Measurements from ENCODE around the gene RASSF5.

Gene RASSF5

DNA sequence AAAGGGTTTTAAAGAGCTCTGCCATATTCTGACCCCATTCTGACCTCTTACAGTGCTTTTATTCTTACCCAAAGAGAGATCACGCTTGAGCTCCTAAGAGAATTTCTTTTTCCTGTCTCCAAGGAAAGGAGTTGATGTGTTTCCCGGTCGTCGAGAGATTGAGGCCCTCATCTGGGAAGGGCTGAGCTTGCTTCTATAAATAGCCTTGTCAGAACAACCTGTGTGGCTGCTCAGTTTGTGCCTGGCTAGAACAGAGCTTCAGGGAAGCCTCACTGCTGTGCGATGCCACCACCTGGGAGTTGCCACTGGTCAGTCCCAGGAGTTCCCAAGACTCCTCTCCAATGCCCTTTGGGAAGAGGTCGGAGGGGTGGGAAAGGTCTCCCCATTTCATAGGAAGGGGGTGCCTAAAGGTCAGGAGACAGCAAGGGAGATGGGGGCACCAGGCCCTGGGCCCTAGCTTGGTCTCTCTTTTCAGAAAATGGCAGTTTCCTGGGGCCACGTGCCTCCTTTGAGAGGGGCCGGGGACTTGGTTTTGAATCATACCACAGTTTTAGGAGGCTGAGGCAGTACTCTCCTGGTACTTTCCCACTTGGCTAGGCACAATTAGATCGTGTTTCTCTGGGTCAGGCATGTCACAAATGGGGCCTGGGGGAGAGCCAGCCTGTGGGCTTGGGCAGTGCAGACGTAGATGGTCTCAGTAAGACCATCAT lies 52.8 kb downstream of the RASSF5 start:
- Histone ChIP-seq H3K4me1 (no peaks in the 10 kb centered on the region), H3K9me3 (no peaks in the 10 kb centered on the region), H3K27me3 (peaks cover 6% of the 10 kb centered on the region), H3K36me3 (no peaks in the 10 kb centered on the region), H3K4me3 (ENCODE audit: low read depth, low read length) (no peak overlapping the region)
- no peak for DNase-seq
- TF ChIP-seq, protein P1, sequence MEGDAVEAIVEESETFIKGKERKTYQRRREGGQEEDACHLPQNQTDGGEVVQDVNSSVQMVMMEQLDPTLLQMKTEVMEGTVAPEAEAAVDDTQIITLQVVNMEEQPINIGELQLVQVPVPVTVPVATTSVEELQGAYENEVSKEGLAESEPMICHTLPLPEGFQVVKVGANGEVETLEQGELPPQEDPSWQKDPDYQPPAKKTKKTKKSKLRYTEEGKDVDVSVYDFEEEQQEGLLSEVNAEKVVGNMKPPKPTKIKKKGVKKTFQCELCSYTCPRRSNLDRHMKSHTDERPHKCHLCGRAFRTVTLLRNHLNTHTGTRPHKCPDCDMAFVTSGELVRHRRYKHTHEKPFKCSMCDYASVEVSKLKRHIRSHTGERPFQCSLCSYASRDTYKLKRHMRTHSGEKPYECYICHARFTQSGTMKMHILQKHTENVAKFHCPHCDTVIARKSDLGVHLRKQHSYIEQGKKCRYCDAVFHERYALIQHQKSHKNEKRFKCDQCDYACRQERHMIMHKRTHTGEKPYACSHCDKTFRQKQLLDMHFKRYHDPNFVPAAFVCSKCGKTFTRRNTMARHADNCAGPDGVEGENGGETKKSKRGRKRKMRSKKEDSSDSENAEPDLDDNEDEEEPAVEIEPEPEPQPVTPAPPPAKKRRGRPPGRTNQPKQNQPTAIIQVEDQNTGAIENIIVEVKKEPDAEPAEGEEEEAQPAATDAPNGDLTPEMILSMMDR (IDR thresholded peaks at IDR 0.05; ENCODE audit: low read depth, low read length): no peak

DNA sequence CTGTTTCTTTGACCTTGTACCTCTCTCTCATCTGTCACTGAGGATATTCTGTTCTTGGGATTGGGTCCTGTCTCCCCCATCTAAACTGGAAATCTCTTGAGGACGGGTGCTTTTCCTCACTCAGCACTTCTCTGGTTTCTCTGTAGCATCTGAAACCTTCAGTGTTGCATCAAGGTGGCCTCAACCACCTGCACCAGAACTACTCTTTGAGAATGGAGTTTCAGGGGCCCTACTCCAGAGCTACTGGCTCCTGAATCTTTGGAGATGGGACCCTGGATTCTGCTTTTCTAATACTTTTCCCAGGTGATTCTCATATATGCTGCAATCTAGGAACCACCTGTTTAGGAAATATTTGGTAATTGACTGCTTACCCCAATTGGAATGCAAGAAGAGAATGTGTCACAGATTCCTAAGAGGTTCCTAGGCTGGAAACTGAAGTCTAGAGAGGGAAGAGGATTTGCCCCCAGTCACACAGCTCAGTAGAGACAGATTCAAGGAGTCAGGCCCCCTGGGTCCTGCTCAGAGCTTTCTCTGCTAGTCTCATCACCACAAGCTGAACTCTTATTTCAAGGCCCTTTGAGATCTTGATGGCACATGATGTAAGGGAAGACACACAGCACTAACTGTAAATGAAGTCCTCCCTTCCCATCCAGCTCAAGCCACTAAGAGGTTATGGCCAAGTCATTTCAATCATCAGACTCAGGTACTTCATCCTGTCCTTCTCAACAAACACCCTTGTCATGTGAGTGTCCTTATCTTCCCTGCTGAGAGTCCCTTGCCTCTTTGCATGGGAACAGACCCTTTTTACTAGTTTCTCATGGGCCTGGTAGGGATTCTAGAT lies 56.3 kb downstream of the RASSF5 start:
- Histone ChIP-seq H3K4me3 (ENCODE audit: low read depth, low read length) (no peak overlapping the region), H3K4me1 (no peaks in the 10 kb centered on the region), H3K9me3 (no peaks in the 10 kb centered on the region), H3K36me3 (no peaks in the 10 kb centered on the region), H3K27me3 (no peaks in the 10 kb centered on the region)
- TF ChIP-seq, protein P1 (IDR thresholded peaks at IDR 0.05; ENCODE audit: low read depth, low read length): no peak
- no peak for DNase-seq

DNA sequence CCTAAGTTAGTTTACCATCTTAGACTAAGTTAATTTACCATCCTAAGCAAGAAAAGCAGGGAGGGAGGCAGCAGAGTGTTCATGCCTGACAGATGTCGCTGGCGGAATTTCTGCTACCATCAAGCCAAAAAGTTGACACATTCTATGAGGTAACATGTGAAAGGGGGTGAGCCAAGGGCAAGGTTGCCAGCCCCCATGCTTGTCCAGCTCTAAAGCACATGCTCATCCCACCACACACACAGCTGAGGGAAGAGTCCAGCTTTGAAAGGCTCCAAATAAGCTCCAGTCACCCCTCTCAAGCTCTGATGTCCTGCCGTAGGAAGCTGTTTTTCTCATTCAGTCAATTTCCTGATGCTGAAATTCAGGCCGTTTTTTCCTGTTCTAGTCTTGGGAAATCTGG lies 58.7 kb downstream of the RASSF5 start:
- Histone ChIP-seq H3K4me1 (no peaks in the 10 kb centered on the region), H3K9me3 (no peaks in the 10 kb centered on the region), H3K36me3 (no peaks in the 10 kb centered on the region), H3K27me3 (no peaks in the 10 kb centered on the region), H3K4me3 (ENCODE audit: low read depth, low read length) (no peak overlapping the region)
- TF ChIP-seq, protein P1 (IDR thresholded peaks at IDR 0.05; ENCODE audit: low read depth, low read length): no peak
- no peak for DNase-seq

DNA sequence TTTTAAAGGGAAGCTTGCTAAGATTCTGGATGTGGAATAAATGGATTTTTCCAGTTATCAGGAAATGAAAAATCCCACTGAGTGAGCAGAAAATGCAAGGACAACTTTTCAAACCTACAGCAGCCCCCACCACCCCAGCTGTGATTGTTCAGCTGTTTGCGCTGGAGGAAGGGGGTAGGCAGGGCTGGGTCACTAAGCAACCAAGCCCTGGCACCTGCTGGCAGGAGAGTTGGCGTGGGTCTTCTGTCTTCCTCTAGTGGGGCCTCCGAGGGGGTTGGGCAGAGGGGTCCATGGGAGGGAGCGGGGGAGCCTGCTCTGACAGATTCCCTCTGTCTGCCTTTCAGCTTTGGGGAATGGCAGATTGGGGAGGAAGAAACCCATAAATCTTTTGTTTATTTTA lies 59.7 kb downstream of the RASSF5 start:
- no peak for DNase-seq
- Histone ChIP-seq H3K27me3 (no peaks in the 10 kb centered on the region), H3K4me1 (no peaks in the 10 kb centered on the region), H3K4me3 (ENCODE audit: low read depth, low read length) (no peak overlapping the region), H3K36me3 (no peaks in the 10 kb centered on the region), H3K9me3 (no peaks in the 10 kb centered on the region)
- TF ChIP-seq, protein P1 (IDR thresholded peaks at IDR 0.05; ENCODE audit: low read depth, low read length): no peak

DNA sequence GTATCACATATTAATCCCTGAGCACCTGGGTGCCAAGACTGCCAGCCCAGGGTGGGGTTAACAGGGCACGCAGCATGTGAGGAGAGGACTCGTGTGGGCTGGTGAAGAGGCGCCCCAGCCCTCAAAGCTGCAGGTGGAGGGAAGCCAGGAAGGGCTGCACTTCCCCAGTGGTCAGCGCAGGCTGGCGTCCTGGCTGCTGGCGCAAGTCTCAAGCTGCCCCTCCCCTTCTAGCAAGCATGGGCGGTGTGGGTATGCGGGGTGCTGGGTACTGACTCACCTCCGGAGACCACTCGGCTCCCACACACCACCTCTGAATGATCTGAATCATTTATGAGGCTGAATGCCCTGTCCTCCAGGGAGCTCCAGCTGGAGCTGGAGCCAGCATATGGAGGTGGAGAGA lies 60.9 kb downstream of the RASSF5 start:
- Histone ChIP-seq H3K4me3 (ENCODE audit: low read depth, low read length) (no peak overlapping the region), H3K36me3 (no peaks in the 10 kb centered on the region), H3K4me1 (no peaks in the 10 kb centered on the region)

More for the DNA sequence above, 60.9 kb downstream of the RASSF5 start:
- Histone ChIP-seq H3K9me3 (no peaks in the 10 kb centered on the region), H3K27me3 (no peaks in the 10 kb centered on the region)
- no peak for DNase-seq
- TF ChIP-seq, protein P1 (IDR thresholded peaks at IDR 0.05; ENCODE audit: low read depth, low read length): no peak
